IMR-90 (cell line): ENCODE results near the gene IGF2. TPM values are rescaled to one million over a fixed set of nuclear protein-coding genes. Genes with fewer than 3 reads are reported as not detected.

Experiments used
- ATAC-seq: fragments of 200-7000 bp; cut with Tn5 transposase; 2 replicates; pipeline ENCODE4 v1.9.1; 2020; ENCODE audit warnings: low read depth, mild to moderate bottlenecking, moderate library complexity
- BruUV-seq: library from RNA; stranded (reverse); fragments of 400-500 nt; replicated peaks from 2 replicates; lab custom pipeline; 2021; lab: Mats Ljungman, UMichigan
- CTCF ChIA-PET: fragments of 300-600 bp; formaldehyde crosslinking; extraction: SDS; loops from one replicate; lab custom pipeline; 2021; ENCODE audit warnings: antibody characterized with exemption; lab: Yijun Ruan, JAX
- POLR2A ChIA-PET: fragments of 300-600 bp; sonication (Branson Sonifier 250); formaldehyde crosslinking; loops from one replicate; lab custom pipeline; 2022; ENCODE audit warnings: antibody characterized with exemption; ENCODE audit not compliant: unreplicated experiment; lab: Charles Lee
- DNase-seq: peaks from one replicate; pipeline ENCODE4 v3.0.0; 2013
- H2AFZ ChIP-seq: replicated peaks from 2 replicates; pipeline ENCODE3; 2013; ENCODE audit warnings: low read length, mild to moderate bottlenecking; ENCODE audit not compliant: poor library complexity
- H2AK5ac ChIP-seq: 2 replicates; pipeline ENCODE4 v1.6.1; 2013; ENCODE audit warnings: low read depth, low read length, inconsistent platforms
- H2AK9ac ChIP-seq: replicated peaks from 2 replicates; pipeline ENCODE3; 2013; ENCODE audit warnings: mild to moderate bottlenecking, low read depth, low read length, moderate library complexity; ENCODE audit not compliant: poor library complexity
- H2BK120ac ChIP-seq: 2 replicates; pipeline ENCODE4 v1.6.1; 2013; ENCODE audit warnings: low read depth, low read length, inconsistent platforms
- H2BK15ac ChIP-seq: 3 replicates; pipeline ENCODE4 v1.6.1; 2013; ENCODE audit warnings: low read depth, low read length, inconsistent platforms
- H2BK20ac ChIP-seq: 2 replicates; pipeline ENCODE4 v1.6.1; 2013; ENCODE audit warnings: low read depth, mild to moderate bottlenecking, inconsistent platforms, low read length, moderate library complexity
- H2BK5ac ChIP-seq: 2 replicates; pipeline ENCODE4 v1.6.1; 2013; ENCODE audit warnings: mild to moderate bottlenecking, low read depth, low read length, inconsistent platforms; ENCODE audit not compliant: poor library complexity, severe bottlenecking
- H3K14ac ChIP-seq: replicated peaks from 2 replicates; pipeline ENCODE4 v1.6.1; 2013; ENCODE audit warnings: low read depth, low read length, inconsistent platforms
- H3K18ac ChIP-seq: 2 replicates; pipeline ENCODE4 v1.6.1; 2013; ENCODE audit warnings: low read depth, low read length, control low read depth
- H3K23ac ChIP-seq: 2 replicates; pipeline ENCODE4 v1.6.1; 2013; ENCODE audit warnings: low read depth, low read length, inconsistent platforms
- H3K27ac ChIP-seq: 2 replicates; pipeline ENCODE4 v1.5.1; 2013; ENCODE audit warnings: mild to moderate bottlenecking, control low read depth, low read length; ENCODE audit not compliant: insufficient read depth
- H3K27me3 ChIP-seq: 2 replicates; pipeline ENCODE4 v1.6.1; 2013; ENCODE audit warnings: low read length; ENCODE audit not compliant: control insufficient read depth, insufficient read depth
- H3K36me3 ChIP-seq: 2 replicates; pipeline ENCODE4 v1.6.1; 2013; ENCODE audit warnings: low read length, mixed read lengths; ENCODE audit not compliant: control insufficient read depth, insufficient read depth
- H3K4ac ChIP-seq: 2 replicates; pipeline ENCODE4 v1.6.1; 2013; ENCODE audit warnings: low read depth, low read length, inconsistent platforms
- H3K4me1 ChIP-seq: 2 replicates; pipeline ENCODE4 v1.6.1; 2013; ENCODE audit warnings: low read length, mixed read lengths; ENCODE audit not compliant: control insufficient read depth, insufficient read depth
- H3K4me2 ChIP-seq: 2 replicates; pipeline ENCODE4 v1.6.1; 2013; ENCODE audit warnings: low read depth, mild to moderate bottlenecking, control low read depth, low read length, moderate library complexity
- H3K4me3 ChIP-seq: 2 replicates; pipeline ENCODE4 v1.5.1; 2013; ENCODE audit warnings: low read depth, mild to moderate bottlenecking, control low read depth, low read length, moderate library complexity; ENCODE audit not compliant: insufficient read depth
- H3K56ac ChIP-seq: 2 replicates; pipeline ENCODE4 v1.6.1; 2013; ENCODE audit warnings: low read length, inconsistent platforms; ENCODE audit not compliant: insufficient read depth; ENCODE audit errors: extremely low read depth
- H3K79me1 ChIP-seq, 2 experiments: 2 replicates each; pipeline ENCODE4 v1.6.1; 2013; ENCODE audit warnings: low read length in 2 of 2, inconsistent platforms in 1 of 2, low read depth in 1 of 2
- H3K9ac ChIP-seq: 2 replicates; pipeline ENCODE4 v1.6.1; 2013; ENCODE audit warnings: low read depth, low read length, control low read depth
- H3K9me1 ChIP-seq: 2 replicates; pipeline ENCODE4 v1.6.1; 2013; ENCODE audit warnings: low read length, inconsistent platforms; ENCODE audit not compliant: insufficient read depth
- H3K9me3 ChIP-seq: 2 replicates; pipeline ENCODE4 v1.6.1; 2013; ENCODE audit warnings: low read length; ENCODE audit not compliant: control insufficient read depth, insufficient read depth
- H4K20me1 ChIP-seq: 2 replicates; pipeline ENCODE4 v1.6.1; 2013; ENCODE audit warnings: low read length, inconsistent platforms; ENCODE audit not compliant: insufficient read depth
- H4K5ac ChIP-seq: 2 replicates; pipeline ENCODE4 v1.6.1; 2013; ENCODE audit warnings: mild to moderate bottlenecking, low read depth, low read length, control low read depth
- H4K8ac ChIP-seq, 2 experiments: 2 replicates each; pipeline ENCODE4 v1.6.1; 2013; ENCODE audit warnings: low read depth in 2 of 2, low read length in 2 of 2, control low read depth in 1 of 2, inconsistent platforms in 1 of 2
- H4K91ac ChIP-seq: 2 replicates; pipeline ENCODE4 v1.6.1; 2013; ENCODE audit warnings: low read depth, low read length, inconsistent platforms; ENCODE audit not compliant: insufficient read depth
- BHLHE40 ChIP-seq: fragments of 150-350 bp; IDR thresholded peaks from 2 replicates; pipeline ENCODE4 v1.6.1; 2016; ENCODE audit warnings: mild to moderate bottlenecking, low read depth, low read length
- CEBPB ChIP-seq: IDR thresholded peaks from 2 replicates; pipeline ENCODE4 v1.6.1; 2012; ENCODE audit warnings: low read depth, low read length, improper control_type of control experiment
- CHD1 ChIP-seq: IDR thresholded peaks from 2 replicates; pipeline ENCODE4 v1.6.1; 2012; ENCODE audit warnings: low read depth, low read length, improper control_type of control experiment
- FOS ChIP-seq: fragments of 150-350 bp; IDR thresholded peaks from 2 replicates; pipeline ENCODE4 v1.6.1; 2016; ENCODE audit warnings: low read depth, low read length
- MAFK ChIP-seq: IDR thresholded peaks from 2 replicates; pipeline ENCODE4 v1.6.1; 2012; ENCODE audit warnings: low read depth, low read length, improper control_type of control experiment
- MAZ ChIP-seq: IDR thresholded peaks from 2 replicates; pipeline ENCODE4 v1.6.1; 2012; ENCODE audit warnings: low read depth, mild to moderate bottlenecking, low read length, improper control_type of control experiment, moderate library complexity, borderline replicate concordance
- MXI1 ChIP-seq: IDR thresholded peaks from 2 replicates; pipeline ENCODE4 v1.6.1; 2012; ENCODE audit warnings: low read depth, mild to moderate bottlenecking, low read length, moderate library complexity, borderline replicate concordance
- NFE2L2 ChIP-seq: fragments of 150-350 bp; IDR thresholded peaks from 2 replicates; pipeline ENCODE4 v1.6.1; 2016; ENCODE audit warnings: low read depth, mild to moderate bottlenecking, low read length
- POLR2A ChIP-seq: IDR thresholded peaks from 2 replicates; pipeline ENCODE4 v1.6.1; 2012; ENCODE audit warnings: mild to moderate bottlenecking, low read depth, low read length
- RAD21 ChIP-seq: IDR thresholded peaks from 2 replicates; pipeline ENCODE4 v1.6.1; 2012; ENCODE audit warnings: low read length, improper control_type of control experiment
- RCOR1 ChIP-seq: IDR thresholded peaks from 2 replicates; pipeline ENCODE4 v1.6.1; 2012; ENCODE audit warnings: mild to moderate bottlenecking, low read length, improper control_type of control experiment; ENCODE audit not compliant: insufficient replicate concordance
- RFX5 ChIP-seq: IDR thresholded peaks from 2 replicates; pipeline ENCODE4 v1.8.0; 2012; ENCODE audit warnings: low read depth, mild to moderate bottlenecking, low read length, moderate library complexity
- SMC3 ChIP-seq: fragments of 150-350 bp; IDR thresholded peaks from 2 replicates; pipeline ENCODE4 v1.6.1; 2016; ENCODE audit warnings: low read depth, mild to moderate bottlenecking, antibody characterized with exemption, low read length, moderate library complexity
- WGBS, 2 experiments: methylation state at CpG; one replicate each; pipeline versions ENCODE4 v1.1.5 to v1.1.7; 2013; ENCODE audit warnings: missing lambda C conversion rate in 2 of 2; ENCODE audit not compliant: insufficient read length in 1 of 2; ENCODE audit errors: extremely low coverage in 2 of 2; 5-methylcytosine and 5-hydroxymethylcytosine counted together
- dilution Hi-C: fragments of 300-500 bp; cut with HindIII; formaldehyde crosslinking; loops from one replicate; pipeline ENCODE4 v1.14.3; 2018; ENCODE audit warnings: low sequenced_read_pairs; ENCODE audit not compliant: unreplicated experiment
- in situ Hi-C: fragments of 300-500 bp; cut with MboI; formaldehyde crosslinking; loops from 3 replicates; pipeline ENCODE4 v1.14.3; 2019; ENCODE audit warnings: low sequenced_read_pairs, inconsistent platforms, mixed read lengths
- intact Hi-C: fragments of 100-400 bp; cut with micrococcal nuclease; formaldehyde crosslinking; loops from 2 replicates; pipeline ENCODE4 v1.10.0; 2022
- polyA plus RNA-seq, 3 experiments: library from polyadenylated mRNA; depleted of rRNA; stranded (reverse); fragments of >200 nt; gene quantifications; 2 replicates each; pipeline ENCODE4 v1.2.3, GENCODE V29; 2012; ENCODE audit warnings: low replicate concordance in 1 of 3
- total RNA-seq: library from RNA; depleted of rRNA; stranded (reverse); fragments of >200 nt; gene quantifications from 2 replicates; pipeline ENCODE4 v1.2.3, GENCODE V29; 2012
- TF ChIP-seq, protein P1 (sequence below): conservative IDR thresholded peaks from 2 replicates; pipeline ENCODE4 v1.5.1; 2012; ENCODE audit warnings: mild to moderate bottlenecking, low read depth, low read length, improper control_type of control experiment
- TF ChIP-seq, protein P2 (sequence below): fragments of 150-350 bp; IDR thresholded peaks from 2 replicates; pipeline ENCODE4 v1.6.1; 2017; ENCODE audit warnings: mild to moderate bottlenecking, antibody characterized with exemption, low read length, low read depth
- TF ChIP-seq, protein P3 (sequence below): fragments of 150-350 bp; IDR thresholded peaks from 2 replicates; pipeline ENCODE4 v1.6.1; 2016; ENCODE audit warnings: low read depth, mild to moderate bottlenecking, low read length, moderate library complexity, borderline replicate concordance

Gene IGF2
- total and polyA plus RNA-seq, 2 of the 4 experiments (the other 2 are of a cell fraction), result 2.3 to 21.8 TPM

DNA sequence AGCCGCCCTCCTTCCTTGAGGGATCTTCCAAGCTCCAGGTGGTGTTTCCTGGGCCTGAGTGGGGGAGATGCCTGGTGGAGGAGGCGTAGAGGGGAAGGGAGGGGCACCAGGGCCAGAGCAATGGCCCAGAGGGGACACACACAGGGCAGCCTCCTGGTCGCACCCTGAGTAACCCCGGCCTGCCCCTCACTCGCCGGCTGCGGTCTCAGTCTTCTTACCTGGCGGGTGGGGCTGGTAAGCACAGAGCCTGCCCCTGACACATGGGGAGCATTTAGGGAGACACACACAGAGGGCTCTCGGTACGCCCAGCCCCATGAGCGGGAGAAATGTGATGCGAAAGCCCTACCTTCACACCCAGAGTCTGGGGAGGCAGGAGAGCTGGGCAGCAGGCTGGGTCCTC is 23.9 kb downstream of the IGF2 start:
- Histone ChIP-seq H2AK5ac (no peak overlapping the region), H3K9me1 (no peaks in the 10 kb centered on the region), H3K4me2 (no peak overlapping the region), H2BK20ac (no peak overlapping the region), H3K79me1 (no peaks in the 10 kb centered on the region), H3K9ac (no peak overlapping the region), H4K20me1 (no peaks in the 10 kb centered on the region), H3K4me1 (no peaks in the 10 kb centered on the region), H2AK9ac (no peak overlapping the region), H4K8ac (no peak overlapping the region), H2BK5ac (no peak overlapping the region), H3K4ac (no peak overlapping the region), H3K27me3 (peaks cover 23% of the 10 kb centered on the region), H3K27ac (no peak overlapping the region), H3K14ac (no peak overlapping the region), H3K56ac (no peak overlapping the region), H3K18ac (no peak overlapping the region), H3K23ac (no peak overlapping the region), H3K9me3 (peaks cover 14% of the 10 kb centered on the region), H2AFZ (no peak overlapping the region), H4K91ac (no peak overlapping the region), H3K4me3 (no peak overlapping the region), H3K36me3 (no peaks in the 10 kb centered on the region), H2BK15ac (no peak overlapping the region), H2BK120ac (no peak overlapping the region), H4K5ac (no peak overlapping the region)
- ChIA-PET CTCF (no interaction called here), POLR2A (no interaction called here)
- 88% methylated on average over 6 of the region's 12 CpGs; no CpG with 5 or more reads in 1 of the 2 experiments for WGBS, 2 experiments
- DNase-seq (no peak), ATAC-seq (no peak)
- BruUV-seq, result no TSS peak
- intact Hi-C loops (no loop called here), dilution Hi-C loops (no loop called here), in situ Hi-C loops (no loop called here)
- TF ChIP-seq POLR2A (no peak), RCOR1 (no peak), CHD1 (no peak), FOS (no peak), BHLHE40 (no peak), RFX5 (no peak), SMC3 (no peak), MAFK (no peak), NFE2L2 (no peak), MXI1 (no peak), CEBPB (no peak), RAD21 (no peak), MAZ (no peak)
- TF ChIP-seq, protein P1, sequence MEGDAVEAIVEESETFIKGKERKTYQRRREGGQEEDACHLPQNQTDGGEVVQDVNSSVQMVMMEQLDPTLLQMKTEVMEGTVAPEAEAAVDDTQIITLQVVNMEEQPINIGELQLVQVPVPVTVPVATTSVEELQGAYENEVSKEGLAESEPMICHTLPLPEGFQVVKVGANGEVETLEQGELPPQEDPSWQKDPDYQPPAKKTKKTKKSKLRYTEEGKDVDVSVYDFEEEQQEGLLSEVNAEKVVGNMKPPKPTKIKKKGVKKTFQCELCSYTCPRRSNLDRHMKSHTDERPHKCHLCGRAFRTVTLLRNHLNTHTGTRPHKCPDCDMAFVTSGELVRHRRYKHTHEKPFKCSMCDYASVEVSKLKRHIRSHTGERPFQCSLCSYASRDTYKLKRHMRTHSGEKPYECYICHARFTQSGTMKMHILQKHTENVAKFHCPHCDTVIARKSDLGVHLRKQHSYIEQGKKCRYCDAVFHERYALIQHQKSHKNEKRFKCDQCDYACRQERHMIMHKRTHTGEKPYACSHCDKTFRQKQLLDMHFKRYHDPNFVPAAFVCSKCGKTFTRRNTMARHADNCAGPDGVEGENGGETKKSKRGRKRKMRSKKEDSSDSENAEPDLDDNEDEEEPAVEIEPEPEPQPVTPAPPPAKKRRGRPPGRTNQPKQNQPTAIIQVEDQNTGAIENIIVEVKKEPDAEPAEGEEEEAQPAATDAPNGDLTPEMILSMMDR, result no peak
- TF ChIP-seq, protein P2, sequence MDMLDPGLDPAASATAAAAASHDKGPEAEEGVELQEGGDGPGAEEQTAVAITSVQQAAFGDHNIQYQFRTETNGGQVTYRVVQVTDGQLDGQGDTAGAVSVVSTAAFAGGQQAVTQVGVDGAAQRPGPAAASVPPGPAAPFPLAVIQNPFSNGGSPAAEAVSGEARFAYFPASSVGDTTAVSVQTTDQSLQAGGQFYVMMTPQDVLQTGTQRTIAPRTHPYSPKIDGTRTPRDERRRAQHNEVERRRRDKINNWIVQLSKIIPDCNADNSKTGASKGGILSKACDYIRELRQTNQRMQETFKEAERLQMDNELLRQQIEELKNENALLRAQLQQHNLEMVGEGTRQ, result no peak
- TF ChIP-seq, protein P3, sequence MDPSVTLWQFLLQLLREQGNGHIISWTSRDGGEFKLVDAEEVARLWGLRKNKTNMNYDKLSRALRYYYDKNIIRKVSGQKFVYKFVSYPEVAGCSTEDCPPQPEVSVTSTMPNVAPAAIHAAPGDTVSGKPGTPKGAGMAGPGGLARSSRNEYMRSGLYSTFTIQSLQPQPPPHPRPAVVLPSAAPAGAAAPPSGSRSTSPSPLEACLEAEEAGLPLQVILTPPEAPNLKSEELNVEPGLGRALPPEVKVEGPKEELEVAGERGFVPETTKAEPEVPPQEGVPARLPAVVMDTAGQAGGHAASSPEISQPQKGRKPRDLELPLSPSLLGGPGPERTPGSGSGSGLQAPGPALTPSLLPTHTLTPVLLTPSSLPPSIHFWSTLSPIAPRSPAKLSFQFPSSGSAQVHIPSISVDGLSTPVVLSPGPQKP, result no peak
